COLO668 (cell line): Measurements from ENCODE around the gene CHERP.
A peak's percentile ranks its signal among the peaks of the same experiment; 100 is the strongest.

Experiments
- DNase-seq: peaks from one replicate; lab custom pipeline; 2025; ENCODE audit not compliant: unreplicated experiment; lab: John Stamatoyannopoulos, UW

The CHERP gene

GRCh38 chr19:16542045-16542909 is at the start of gene CHERP:
Gene CHERP (minus strand): TSS chr19:16542437. CDS start chr19:16542378, 59 bp downstream.
- DNase-seq = peak; percentile 97

GRCh38 chr19:16590876-16591802 is 48.9 kb upstream of the CHERP start:
- DNase-seq = no peak

GRCh38 chr19:16589917-16590316 is 47.7 kb upstream of the CHERP start:
- peak; percentile 34 for DNase-seq

GRCh38 chr19:16588824-16589577 is 46.8 kb upstream of the CHERP start:
- DNase-seq = peak; percentile 32

- peak; percentile 5 for DNase-seq
Observed at GRCh38 chr19:16587833-16588823, 45.9 kb upstream of the CHERP start.

GRCh38 chr19:16586991-16587832 is 45.0 kb upstream of the CHERP start:
- no peak for DNase-seq

GRCh38 chr19:16586477-16586871 is 44.2 kb upstream of the CHERP start:
- DNase-seq = no peak

- DNase-seq = no peak
Observed at GRCh38 chr19:16585808-16586476, 43.7 kb upstream of the CHERP start.

GRCh38 chr19:16585094-16585801 is 43.0 kb upstream of the CHERP start:
- DNase-seq = no peak

- peak; percentile 67 for DNase-seq
Observed at GRCh38 chr19:16584248-16585093, 42.2 kb upstream of the CHERP start.

GRCh38 chr19:16582486-16583261 is 40.4 kb upstream of the CHERP start:
- no peak for DNase-seq

GRCh38 chr19:16581971-16582343 is 39.7 kb upstream of the CHERP start:
- DNase-seq = no peak

GRCh38 chr19:16581145-16581970 is 39.1 kb upstream of the CHERP start:
- no peak for DNase-seq

GRCh38 chr19:16579381-16579780 is 37.1 kb upstream of the CHERP start:
- DNase-seq = no peak

GRCh38 chr19:16577531-16577985 is 35.3 kb upstream of the CHERP start:
- DNase-seq = no peak
